HG03196 (cell line): ENCODE measurements around the gene ARHGAP1.
"Not testable (repeated sequence)": the region's sequence is repeated elsewhere in the genome, so short reads cannot be mapped to it uniquely, and the experiment has no call there.

Source experiments
- ATAC-seq: cut with Tn5 transposase; IDR thresholded peaks from one replicate; pipeline ENCODE4 v1.9.1; 2021; ENCODE audit not compliant: unreplicated experiment

Gene ARHGAP1

GRCh38 chr11:46675288-46675851 lies 25.0 kb downstream of the ARHGAP1 start:
- ATAC-seq: no peak

GRCh38 chr11:46674463-46675287 lies 25.7 kb downstream of the ARHGAP1 start:
- ATAC-seq: no peak

GRCh38 chr11:46673713-46674462 lies 26.5 kb downstream of the ARHGAP1 start:
- ATAC-seq: no peak

GRCh38 chr11:46672381-46672839 lies 28.0 kb downstream of the ARHGAP1 start:
- no peak for ATAC-seq

- no peak for ATAC-seq
Measured at GRCh38 chr11:46671958-46672315, 28.5 kb downstream of the ARHGAP1 start.

GRCh38 chr11:46670521-46670920 lies 29.9 kb downstream of the ARHGAP1 start:
- not testable (repeated sequence) for ATAC-seq

GRCh38 chr11:46669711-46670139 lies 30.7 kb downstream of the ARHGAP1 start:
- no peak for ATAC-seq

GRCh38 chr11:46668480-46669085 lies 31.8 kb downstream of the ARHGAP1 start:
- ATAC-seq: no peak

GRCh38 chr11:46667043-46667481 lies 33.4 kb downstream of the ARHGAP1 start:
- no peak for ATAC-seq

- ATAC-seq: no peak
Measured at GRCh38 chr11:46666516-46666915, 33.9 kb downstream of the ARHGAP1 start.

- ATAC-seq: no peak
Measured at GRCh38 chr11:46665356-46665755, 35.1 kb downstream of the ARHGAP1 start.

- no peak for ATAC-seq
Measured at GRCh38 chr11:46664612-46665011, 35.8 kb downstream of the ARHGAP1 start.

- no peak for ATAC-seq
Measured at GRCh38 chr11:46663277-46663940, 37.0 kb downstream of the ARHGAP1 start.

GRCh38 chr11:46662366-46662765 lies 38.1 kb downstream of the ARHGAP1 start:
- no peak for ATAC-seq

GRCh38 chr11:46661836-46662235 lies 38.6 kb downstream of the ARHGAP1 start:
- no peak for ATAC-seq

- ATAC-seq: no peak
Measured at GRCh38 chr11:46659908-46660307, 40.5 kb downstream of the ARHGAP1 start.

- ATAC-seq: no peak
Measured at GRCh38 chr11:46658259-46658658, 42.2 kb downstream of the ARHGAP1 start.

GRCh38 chr11:46657186-46657585 lies 43.2 kb downstream of the ARHGAP1 start:
- no peak for ATAC-seq

- no peak for ATAC-seq
Measured at GRCh38 chr11:46655631-46656030, 44.8 kb downstream of the ARHGAP1 start.

GRCh38 chr11:46649180-46649738 lies 51.2 kb downstream of the ARHGAP1 start:
- ATAC-seq: no peak
